GM12865 (cell line): ENCODE data around the gene GRM4.

Source experiments
- DNase-seq: peaks from one replicate; pipeline ENCODE4 v3.0.0; 2010; ENCODE audit warnings: low read depth
- H3K4me3 ChIP-seq: 2 replicates; pipeline ENCODE4 v1.5.1; 2011; ENCODE audit warnings: mild to moderate bottlenecking, low read depth, low read length, control low read depth
- CTCF ChIP-seq: IDR thresholded peaks from 2 replicates; pipeline ENCODE4 v1.5.1; 2011; ENCODE audit warnings: low read length, control low read depth, low read depth, inconsistent platforms; ENCODE audit not compliant: insufficient read depth; ENCODE audit errors: missing control alignments

GRM4 gene

GRCh38 chr6:33984466-33985312 is 161.2 kb downstream of the GRM4 start:
- no peak for DNase-seq
- H3K4me3 ChIP-seq, result no peak overlapping the region
- no peak for TF ChIP-seq CTCF

GRCh38 chr6:33983721-33984465 is 162.0 kb downstream of the GRM4 start:
- DNase-seq, result no peak
- H3K4me3 ChIP-seq, result no peak overlapping the region
- no peak for TF ChIP-seq CTCF

GRCh38 chr6:33983109-33983716 is 162.7 kb downstream of the GRM4 start:
- no peak overlapping the region for H3K4me3 ChIP-seq
- TF ChIP-seq CTCF, result no peak
- no peak for DNase-seq

GRCh38 chr6:33981861-33982260 is 164.0 kb downstream of the GRM4 start:
- no peak overlapping the region for H3K4me3 ChIP-seq
- TF ChIP-seq CTCF, result no peak
- no peak for DNase-seq

- no peak for TF ChIP-seq CTCF
- DNase-seq, result no peak
- H3K4me3 ChIP-seq, result no peak overlapping the region
These were observed 164.5 kb downstream of the GRM4 start for GRCh38 chr6:33981421-33981820.

- DNase-seq, result no peak
- H3K4me3 ChIP-seq, result no peak overlapping the region
- no peak for TF ChIP-seq CTCF
These were observed 165.4 kb downstream of the GRM4 start for GRCh38 chr6:33980176-33981175.
